Natural killer cell (primary cell): ENCODE results near the gene NRP2. TPM values are rescaled to one million over a fixed set of nuclear protein-coding genes. Genes with fewer than 3 reads are reported as not detected.

Experiments used
- ATAC-seq, 3 donors: fragments of 150-1000 bp in 2 of 3; fragments of 200-7000 bp in 1 of 3; cut with Tn5 transposase; 1 replicate in 1 of 3; 2 replicates in 2 of 3; pipeline ENCODE4 v1.10.0; 2021; ENCODE audit warnings: mild to moderate bottlenecking in 2 of 3, moderate library complexity in 2 of 3
- DNase-seq, 2 donors: peaks; one replicate each; pipeline versions ENCODE4 v3.0.0 to v3.0.0-alpha.2; 2013 to 2021; ENCODE audit warnings: mixed read lengths in 1 of 2
- H3K27ac ChIP-seq: one replicate; pipeline ENCODE4 v1.5.1; 2013; ENCODE audit warnings: mild to moderate bottlenecking, low read length
- H3K27me3 ChIP-seq: one replicate; pipeline ENCODE4 v1.6.1; 2013; ENCODE audit warnings: low read length; ENCODE audit not compliant: control insufficient read depth, insufficient read depth
- H3K36me3 ChIP-seq: one replicate; pipeline ENCODE4 v1.6.1; 2013; ENCODE audit warnings: low read length; ENCODE audit not compliant: control insufficient read depth, insufficient read depth
- H3K4me1 ChIP-seq: one replicate; pipeline ENCODE4 v1.6.1; 2013; ENCODE audit warnings: low read length; ENCODE audit not compliant: control insufficient read depth, insufficient read depth
- H3K4me3 ChIP-seq: one replicate; pipeline ENCODE4 v1.5.1; 2013; ENCODE audit warnings: low read length
- H3K9me3 ChIP-seq: one replicate; pipeline ENCODE4 v1.6.1; 2013; ENCODE audit warnings: low read length; ENCODE audit not compliant: control insufficient read depth, insufficient read depth
- H3K27ac Mint-ChIP-seq, 2 donors: one replicate each; pipeline ENCODE4 v1.8.0; 2022; ENCODE audit warnings: mild to moderate bottlenecking in 2 of 2, mixed read lengths in 2 of 2, moderate library complexity in 1 of 2
- H3K27me3 Mint-ChIP-seq, 2 donors: one replicate each; pipeline ENCODE4 v1.8.0; 2022; ENCODE audit warnings: low read depth in 2 of 2, mixed read lengths in 2 of 2
- H3K36me3 Mint-ChIP-seq: one replicate; pipeline ENCODE4 v1.8.0; 2022; ENCODE audit warnings: mixed read lengths
- H3K4me1 Mint-ChIP-seq, 2 donors: one replicate each; pipeline ENCODE4 v1.8.0; 2022; ENCODE audit warnings: mixed read lengths in 2 of 2
- H3K4me3 Mint-ChIP-seq: one replicate; pipeline ENCODE4 v1.8.0; 2022; ENCODE audit warnings: mild to moderate bottlenecking, moderate library complexity, mixed read lengths
- H3K9me3 Mint-ChIP-seq, 2 donors: one replicate each; pipeline ENCODE4 v1.8.0; 2022; ENCODE audit warnings: mixed read lengths in 2 of 2
- CTCF ChIP-seq: fragments of 200-600 bp; IDR thresholded peaks from one replicate; pipeline ENCODE4 v1.8.0; 2022; ENCODE audit warnings: antibody characterized with exemption
- WGBS: methylation state at CpG from one replicate; pipeline ENCODE4 v1.1.7; 2013; ENCODE audit warnings: missing lambda C conversion rate; ENCODE audit not compliant: insufficient coverage; 5-methylcytosine and 5-hydroxymethylcytosine counted together
- intact Hi-C: fragments of 100-400 bp; cut with micrococcal nuclease; formaldehyde crosslinking; loops from one replicate; pipeline ENCODE4 v1.14.2; 2022
- total RNA-seq, 4 donors: library from RNA; stranded (reverse); fragments of 120-200 nt in 1 of 4; gene quantifications; one replicate each; pipeline versions ENCODE4 v1.2.3 to v1.2.4, GENCODE V29; 2013 to 2022

The NRP2 gene
- total RNA-seq, 3 donors from 2014 or later (not counting 1 experiment from before 2014, with no cell fraction given), result 0.40 TPM; not detected in 2

- Mint-ChIP-seq H3K4me3 (no peak overlapping the region), H3K27me3 (peaks cover 14 to 56% of the 10 kb centered on the region in 2 donors), H3K4me1 (peaks cover 5% of the 10 kb centered on the region in 2 donors), H3K27ac (no peak overlapping the region), H3K9me3 (no peaks in the 10 kb centered on the region), H3K36me3 (no peaks in the 10 kb centered on the region)
- intact Hi-C loops, result loop anchor here (5.0 kb wide), 1 partner anchor 158 kb away; no protein-coding TSS in a partner anchor
- H3K4me3 ChIP-seq, result no peak overlapping the region
- H3K27me3 ChIP-seq, result peaks cover 2% of the 10 kb centered on the region
- H3K36me3 ChIP-seq, result no peaks in the 10 kb centered on the region
- no peak for TF ChIP-seq CTCF
- DNase-seq (no peak), ATAC-seq (no peak)
- H3K9me3 ChIP-seq, result no peaks in the 10 kb centered on the region
- WGBS, result 72% methylated on average over 1 of the region's 4 CpGs
- H3K4me1 ChIP-seq, result no peaks in the 10 kb centered on the region
- no peak overlapping the region for H3K27ac ChIP-seq
Measured at GRCh38 chr2:205768815-205769494, 86.7 kb downstream of the NRP2 start.

GRCh38 chr2:205769495-205769850 is 87.2 kb downstream of the NRP2 start:
- no peak for ATAC-seq
- Histone ChIP-seq H3K36me3 (no peaks in the 10 kb centered on the region), H3K27me3 (peaks cover 2% of the 10 kb centered on the region), H3K4me1 (no peaks in the 10 kb centered on the region), H3K27ac (no peak overlapping the region), H3K9me3 (no peaks in the 10 kb centered on the region), H3K4me3 (no peak overlapping the region)
- no peaks in the 10 kb centered on the region for H3K36me3 Mint-ChIP-seq
- H3K27me3 Mint-ChIP-seq, result peaks cover 18 to 56% of the 10 kb centered on the region in 2 donors
- no CpG with 5 or more reads among the region's 3 CpGs for WGBS
- H3K4me3 Mint-ChIP-seq, result no peak overlapping the region
- intact Hi-C loops, result loop anchor here (5.0 kb wide), 1 partner anchor 158 kb away; no protein-coding TSS in a partner anchor
- TF ChIP-seq CTCF, result no peak
- H3K27ac Mint-ChIP-seq, result no peak overlapping the region
- DNase-seq, result no peak
- H3K9me3 Mint-ChIP-seq, result no peaks in the 10 kb centered on the region
- H3K4me1 Mint-ChIP-seq, result peaks cover 5% of the 10 kb centered on the region in 2 donors

GRCh38 chr2:205769879-205770278 is 87.6 kb downstream of the NRP2 start:
- no peaks in the 10 kb centered on the region for H3K9me3 Mint-ChIP-seq

More at GRCh38 chr2:205769879-205770278, 87.6 kb downstream of the NRP2 start:
- Mint-ChIP-seq H3K27ac (no peak overlapping the region), H3K27me3 (peaks cover 18 to 56% of the 10 kb centered on the region in 2 donors), H3K4me3 (no peak overlapping the region), H3K36me3 (no peaks in the 10 kb centered on the region), H3K4me1 (peaks cover 5% of the 10 kb centered on the region in 2 donors)
- H3K4me1 ChIP-seq, result no peaks in the 10 kb centered on the region
- intact Hi-C loops, result loop anchor here (5.0 kb wide), 1 partner anchor 157 kb away; no protein-coding TSS in a partner anchor
- no peak overlapping the region for H3K27ac ChIP-seq
- H3K27me3 ChIP-seq, result no peaks in the 10 kb centered on the region
- no peaks in the 10 kb centered on the region for H3K36me3 ChIP-seq
- WGBS, result 33% methylated on average over 7 of the region's 7 CpGs
- no peak for TF ChIP-seq CTCF
- no peak for ATAC-seq
- DNase-seq, result no peak
- no peaks in the 10 kb centered on the region for H3K9me3 ChIP-seq
- no peak overlapping the region for H3K4me3 ChIP-seq
